GM21526 (cell line): ENCODE measurements around the gene TSPEAR.

Experiments used
- ATAC-seq: cut with Tn5 transposase; IDR thresholded peaks from one replicate; pipeline ENCODE4 v1.9.1; 2021; ENCODE audit warnings: moderate library complexity; ENCODE audit not compliant: unreplicated experiment, low FRiP score

Gene TSPEAR

GRCh38 chr21:44462086-44462833 is 249.1 kb downstream of the TSPEAR start:
- no peak for ATAC-seq

DNA sequence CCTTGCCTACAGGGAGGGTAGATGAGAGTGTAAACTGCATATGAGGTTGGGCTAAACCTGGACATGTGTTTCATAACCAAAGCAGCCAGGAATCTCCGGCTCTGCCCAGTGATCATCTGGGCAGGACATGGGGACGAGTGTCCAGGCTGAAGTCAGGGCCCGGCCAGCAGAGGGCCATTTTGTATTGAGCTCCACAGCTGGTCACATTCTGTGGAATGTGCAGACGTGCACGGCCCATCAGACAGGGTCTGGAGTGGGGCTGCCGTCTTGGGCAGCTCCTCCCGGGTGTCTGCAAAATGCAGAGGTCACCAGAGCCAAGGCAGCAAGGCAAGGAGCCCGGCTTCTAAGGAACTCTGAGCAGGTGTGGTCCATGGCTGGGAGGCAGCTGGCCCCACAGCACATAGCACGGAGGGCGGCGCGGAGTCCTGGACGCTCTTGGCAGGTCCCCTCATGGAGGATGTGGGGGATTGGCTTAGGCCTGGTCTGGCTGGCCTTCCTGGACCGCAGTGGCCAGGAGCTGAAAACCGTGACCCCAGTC is 249.8 kb downstream of the TSPEAR start:
- no peak for ATAC-seq

DNA sequence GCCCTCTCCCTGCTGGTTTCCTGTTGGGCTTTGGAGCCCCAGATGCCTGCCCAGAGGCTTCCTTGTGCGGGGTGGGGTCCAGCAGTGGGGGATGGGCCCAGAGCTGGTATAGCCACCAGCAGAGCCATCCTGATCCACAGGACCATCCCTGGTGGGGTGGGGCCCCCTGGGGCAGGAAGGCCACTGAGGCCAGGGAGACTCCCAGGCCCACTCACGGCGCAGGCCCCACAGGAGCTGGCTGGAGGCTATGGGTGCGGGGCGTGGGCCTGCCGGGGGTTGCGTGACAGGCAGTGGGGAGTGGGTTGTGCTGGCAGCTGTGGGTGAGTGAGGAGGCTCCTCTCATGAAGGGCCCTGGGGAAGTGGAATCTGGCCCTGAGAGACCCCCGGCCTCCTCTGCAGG is 250.4 kb downstream of the TSPEAR start:
- no peak for ATAC-seq

GRCh38 chr21:44460441-44460755 is 251.0 kb downstream of the TSPEAR start:
- no peak for ATAC-seq

GRCh38 chr21:44459712-44460440 is 251.5 kb downstream of the TSPEAR start:
- ATAC-seq = no peak

DNA sequence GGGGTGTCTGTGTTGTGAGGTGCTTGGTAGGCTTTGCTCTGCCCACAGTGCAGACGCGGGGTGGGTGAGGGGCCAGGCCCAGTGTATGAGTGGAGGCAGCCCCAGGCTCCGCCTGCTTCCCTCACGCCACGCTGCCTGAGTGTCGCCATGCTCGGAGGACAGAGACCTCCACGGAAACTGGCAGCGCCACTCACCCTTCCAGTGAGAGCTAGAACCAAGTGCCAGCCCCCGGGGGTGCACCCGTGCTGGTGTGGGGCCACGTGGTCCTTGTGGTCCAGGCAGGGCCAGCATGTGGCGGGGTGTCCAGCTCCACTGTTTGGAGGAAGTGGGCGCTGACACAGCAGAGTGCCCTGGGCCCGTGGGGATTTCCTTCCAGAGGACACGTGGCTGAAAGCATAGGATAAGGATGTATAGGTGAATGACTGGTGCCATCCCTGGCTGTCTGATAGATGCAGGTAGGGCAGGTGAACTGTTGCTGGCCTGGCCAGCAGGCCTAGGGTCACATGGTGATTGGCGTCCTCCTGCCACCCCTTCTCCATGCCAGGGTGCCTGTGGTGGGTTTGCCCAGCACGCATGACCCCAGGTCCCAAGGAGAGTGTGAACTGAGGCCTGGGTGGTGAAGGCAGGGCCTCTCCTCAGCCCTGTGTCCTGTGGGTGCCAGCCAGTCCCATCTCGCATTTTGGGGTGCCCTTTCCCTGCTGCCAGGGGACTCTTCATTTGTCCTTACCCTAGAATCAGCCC is 252.2 kb downstream of the TSPEAR start:
- no peak for ATAC-seq

DNA sequence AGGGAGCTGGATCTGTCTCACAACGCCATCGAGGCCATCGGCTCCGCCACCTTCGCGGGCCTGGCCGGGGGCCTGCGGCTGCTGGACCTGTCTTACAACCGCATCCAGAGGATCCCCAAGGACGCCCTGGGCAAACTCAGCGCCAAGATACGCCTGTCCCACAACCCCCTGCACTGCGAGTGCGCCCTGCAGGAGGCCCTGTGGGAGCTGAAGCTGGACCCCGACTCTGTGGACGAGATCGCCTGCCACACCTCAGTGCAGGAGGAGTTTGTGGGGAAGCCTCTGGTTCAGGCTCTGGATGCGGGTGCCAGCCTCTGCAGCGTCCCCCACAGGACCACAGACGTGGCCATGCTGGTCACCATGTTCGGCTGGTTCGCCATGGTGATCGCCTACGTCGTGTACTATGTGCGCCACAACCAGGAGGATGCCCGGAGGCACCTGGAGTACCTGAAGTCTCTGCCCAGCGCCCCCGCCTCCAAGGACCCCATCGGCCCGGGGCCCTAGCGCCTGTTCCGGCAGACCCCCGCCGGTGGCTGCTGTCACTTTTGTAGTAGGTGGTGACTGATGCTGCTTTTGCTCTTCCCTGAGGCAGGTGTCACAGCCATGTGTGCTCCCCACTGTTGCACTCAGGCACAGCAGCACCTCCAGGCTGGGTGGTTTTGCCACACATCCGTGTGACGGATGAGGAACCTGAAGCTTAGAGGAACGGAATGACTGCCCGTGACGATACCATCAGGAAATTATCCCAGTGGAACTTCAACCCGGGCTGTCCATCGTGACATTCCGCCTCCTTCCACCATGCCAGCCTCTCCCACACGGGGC is 254.2 kb downstream of the TSPEAR start:
- ATAC-seq = no peak

- no peak for ATAC-seq
Measured at GRCh38 chr21:44456214-44456914, 255.0 kb downstream of the TSPEAR start.

DNA sequence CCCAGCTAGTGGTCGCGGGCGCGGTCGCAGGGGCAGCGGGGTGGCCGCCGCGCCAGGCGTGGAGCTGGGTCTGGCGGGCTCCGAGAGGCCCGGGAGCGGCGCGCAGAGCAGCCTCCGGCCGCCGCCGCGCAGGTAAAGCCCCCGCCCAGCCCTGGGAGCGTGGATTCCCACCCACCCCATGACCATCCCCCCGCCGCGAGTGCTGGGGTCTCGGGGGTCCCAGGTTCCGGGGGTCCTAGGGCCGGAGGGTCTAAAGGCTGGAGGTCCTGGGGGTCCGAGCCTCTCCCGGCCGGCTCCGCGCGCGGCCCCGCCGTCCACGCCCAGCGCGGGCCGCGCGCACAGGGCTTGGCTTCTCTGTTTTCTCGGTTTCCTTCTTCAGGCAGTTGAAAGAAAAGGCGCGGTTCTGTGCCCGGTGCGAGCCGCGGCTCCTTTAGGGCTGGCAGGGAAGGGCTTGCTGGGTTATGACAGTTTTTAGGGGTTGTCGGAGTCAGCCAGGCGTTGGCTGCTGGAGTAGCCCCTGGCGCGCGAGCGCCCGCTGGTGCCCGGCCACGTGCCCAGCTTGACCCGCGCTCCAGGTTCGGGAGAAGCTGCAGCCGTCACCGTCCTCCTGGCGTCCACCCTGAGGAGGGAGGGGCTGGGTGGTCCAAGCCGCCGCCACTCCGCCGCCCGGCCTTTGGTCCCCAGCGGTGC is 255.7 kb downstream of the TSPEAR start:
- no peak for ATAC-seq

- ATAC-seq = no peak
Measured at GRCh38 chr21:44454747-44455523, 256.4 kb downstream of the TSPEAR start, which contains the start of gene LRRC3. LRRC3 (plus strand) TSS chr21:44455510; CDS start chr21:44456645, 1,135 bp downstream.

- ATAC-seq = no peak
Measured at GRCh38 chr21:44454058-44454457, 257.3 kb downstream of the TSPEAR start.

DNA sequence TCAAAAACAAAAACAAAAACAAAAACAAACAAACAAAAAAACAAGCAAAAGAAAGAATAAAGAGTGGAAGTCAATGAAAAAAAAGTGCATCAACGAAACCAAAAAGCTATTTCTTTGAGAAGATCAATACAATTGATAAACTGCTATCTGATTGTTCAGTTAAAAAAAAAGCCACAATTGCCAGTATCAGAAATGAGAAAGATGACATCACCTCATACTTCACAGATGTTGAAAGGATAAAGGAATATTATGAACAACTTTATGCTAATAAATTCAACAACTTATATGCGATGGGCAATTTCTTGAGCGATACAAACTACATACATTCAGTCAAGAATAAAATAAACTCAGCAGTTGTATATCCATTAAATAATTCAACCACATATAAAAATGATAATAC is 258.3 kb downstream of the TSPEAR start:
- no peak for ATAC-seq

DNA sequence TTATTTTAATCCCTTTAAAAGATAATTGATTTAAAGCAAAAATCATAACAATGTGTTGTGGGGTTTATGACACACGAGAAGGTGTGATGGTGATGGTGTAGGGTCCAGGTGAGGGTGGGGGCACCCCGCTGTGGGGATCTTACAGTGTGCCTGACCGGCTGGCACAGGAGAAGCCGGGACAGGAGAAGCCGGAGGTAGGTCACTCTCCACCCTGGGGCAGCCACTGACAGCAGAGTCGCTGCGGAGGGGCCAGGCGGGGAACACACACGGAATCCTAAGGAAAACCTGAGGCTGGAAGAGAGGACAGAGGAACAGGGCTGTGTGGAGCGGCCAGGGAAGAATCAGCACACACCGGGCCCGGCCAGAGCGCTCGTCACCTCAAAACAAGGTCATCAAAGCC is 260.4 kb downstream of the TSPEAR start:
- no peak for ATAC-seq

GRCh38 chr21:44450402-44450801 is 261.0 kb downstream of the TSPEAR start:
- ATAC-seq = no peak

DNA sequence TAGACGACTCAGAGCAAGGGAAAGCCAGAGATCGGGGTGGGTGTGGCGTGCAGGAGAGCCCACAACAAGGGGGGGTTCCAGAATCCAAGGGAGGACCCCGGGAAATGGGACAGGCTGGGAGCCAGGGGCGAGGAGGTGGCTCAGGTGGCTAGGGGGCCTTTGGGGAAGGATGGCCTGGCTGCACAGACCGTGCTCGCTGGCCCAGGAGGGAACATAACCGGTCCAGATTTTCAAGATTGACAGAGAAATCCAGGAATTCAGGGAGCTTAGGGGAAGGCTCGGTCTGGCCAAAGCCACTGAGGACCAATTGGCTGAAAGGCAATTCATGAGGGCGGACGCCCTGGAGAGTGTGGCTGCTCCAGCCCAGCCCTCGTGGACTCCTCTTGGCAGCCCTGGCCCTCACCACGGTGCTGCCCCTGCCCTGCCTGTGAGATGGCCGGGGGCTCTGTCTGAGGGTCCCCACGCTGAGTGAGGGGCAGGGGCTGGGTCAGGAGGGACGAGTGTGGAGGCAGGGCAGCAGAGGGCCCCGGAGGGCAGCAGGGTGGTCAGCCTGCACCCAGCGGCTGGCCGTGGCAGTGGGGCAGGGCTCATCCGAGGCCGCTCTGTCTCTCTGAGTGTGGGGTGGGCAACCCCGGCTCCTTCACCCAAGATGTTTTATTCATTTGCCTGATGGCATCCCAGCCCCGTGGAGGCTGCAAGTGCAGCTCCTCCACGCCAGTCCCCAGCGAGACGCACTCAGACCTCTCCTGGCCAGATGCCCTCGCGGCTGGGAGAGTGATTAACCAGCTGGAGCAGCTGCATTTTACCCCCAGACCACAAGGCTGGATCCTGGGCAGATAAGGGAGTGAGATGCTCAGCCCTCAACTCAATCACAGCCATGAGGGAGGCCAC is 261.7 kb downstream of the TSPEAR start:
- ATAC-seq = no peak

DNA sequence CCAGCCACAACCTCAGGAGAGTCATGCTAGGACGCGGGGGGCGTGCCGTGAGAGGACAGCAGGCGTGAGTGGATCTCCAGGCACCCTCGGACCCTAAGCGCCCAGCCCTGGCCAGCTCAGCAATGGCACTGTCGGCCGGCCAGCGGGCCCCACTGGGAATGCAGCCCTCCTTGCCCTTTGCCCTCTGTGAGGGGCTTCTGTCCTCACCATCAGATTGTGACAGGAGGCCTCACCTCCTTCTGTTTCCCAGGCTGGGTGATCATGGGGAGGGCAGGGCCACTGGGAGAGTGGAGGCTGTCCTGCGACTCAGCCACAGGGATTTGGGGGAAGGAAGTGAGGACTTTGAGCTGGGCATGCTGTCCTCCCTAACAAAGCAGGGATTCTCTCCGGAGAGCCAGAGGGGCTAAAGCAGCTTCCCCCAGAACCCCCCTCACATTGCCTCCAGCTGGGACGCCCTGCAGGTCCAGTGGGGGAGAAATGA is 262.7 kb downstream of the TSPEAR start:
- no peak for ATAC-seq
